Sciatic nerve (tissue), 2 donors: ENCODE results near the gene RPIA. TPM values are rescaled to one million over a fixed set of nuclear protein-coding genes. Genes with fewer than 3 reads are reported as not detected.
"Not testable (repeated sequence)": the region's sequence is repeated elsewhere in the genome, so short reads cannot be mapped to it uniquely, and the experiment has no call there.

Experiments used
- ATAC-seq: fragments of 200-7000 bp; cut with Tn5 transposase; one replicate; pipeline ENCODE4 v1.9.1; 2020; ENCODE audit warnings: mild to moderate bottlenecking, moderate library complexity
- DNase-seq: peaks from one replicate; pipeline ENCODE4 v3.0.0-alpha.2; 2020; ENCODE audit warnings: low spot score
- intact Hi-C: fragments of 100-400 bp; cut with DNase I; formaldehyde crosslinking; loops from one replicate; pipeline ENCODE4 v1.14.2; 2022
- total RNA-seq: library from RNA; stranded (reverse); fragmentation: NEBNext Ultra II Directional; extraction: Animal tissue kit (Norgen Biotek cat#: 25700); gene quantifications from one replicate; pipeline ENCODE4 v1.2.1, GENCODE V29; 2021
- donor health status: DM: no; HTN: no; CAD: no.
- donor health status: DM: no; HTN: no; CAD: no.

The RPIA gene
- total RNA-seq, 1 donor from 2014 or later: 12.3 TPM

- no peak for DNase-seq
- intact Hi-C loops: no loop called here
- ATAC-seq: no peak
Measured at GRCh38 chr2:88724643-88725332, 33.3 kb downstream of the RPIA start.

GRCh38 chr2:88729061-88729745 lies 37.7 kb downstream of the RPIA start:
- DNase-seq (no peak), ATAC-seq (no peak)
- intact Hi-C loops: no loop called here

DNA sequence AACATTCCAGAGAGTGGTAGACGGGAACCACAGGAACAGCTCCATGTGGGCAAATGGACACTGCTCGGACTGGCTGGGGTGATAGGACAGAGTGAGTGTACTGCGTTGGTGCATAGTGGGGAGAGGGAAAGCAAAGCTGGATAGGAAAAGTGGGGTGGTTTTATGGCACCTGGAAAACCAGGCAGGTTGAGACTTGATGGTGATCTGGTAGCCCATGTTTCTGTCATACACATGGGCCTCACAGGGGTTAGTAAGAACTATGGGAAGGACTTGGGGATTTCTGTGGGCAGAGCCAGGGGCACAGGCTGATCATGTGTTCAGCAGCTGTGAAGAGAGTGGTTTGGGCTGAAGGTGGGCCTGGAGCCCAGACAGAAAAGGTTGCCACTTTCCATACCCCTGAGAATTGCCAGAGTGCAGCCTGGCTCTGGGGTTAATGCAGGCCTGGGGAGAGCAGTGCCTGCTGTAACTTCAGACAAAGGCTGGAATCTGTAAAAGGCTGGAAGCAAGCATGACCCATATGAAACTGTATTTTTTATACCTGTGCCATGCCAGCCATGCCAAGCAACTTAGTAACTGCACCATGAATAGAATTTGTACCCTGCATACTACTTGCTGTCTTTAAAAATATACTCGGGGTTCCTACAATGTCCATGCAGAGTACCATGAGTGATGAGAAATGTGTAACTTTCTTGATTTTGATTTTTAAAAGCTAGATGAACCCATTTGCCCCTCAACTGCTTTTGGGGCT lies 41.9 kb downstream of the RPIA start:
- ATAC-seq: no peak
- intact Hi-C loops: no loop called here
- DNase-seq: no peak

DNA sequence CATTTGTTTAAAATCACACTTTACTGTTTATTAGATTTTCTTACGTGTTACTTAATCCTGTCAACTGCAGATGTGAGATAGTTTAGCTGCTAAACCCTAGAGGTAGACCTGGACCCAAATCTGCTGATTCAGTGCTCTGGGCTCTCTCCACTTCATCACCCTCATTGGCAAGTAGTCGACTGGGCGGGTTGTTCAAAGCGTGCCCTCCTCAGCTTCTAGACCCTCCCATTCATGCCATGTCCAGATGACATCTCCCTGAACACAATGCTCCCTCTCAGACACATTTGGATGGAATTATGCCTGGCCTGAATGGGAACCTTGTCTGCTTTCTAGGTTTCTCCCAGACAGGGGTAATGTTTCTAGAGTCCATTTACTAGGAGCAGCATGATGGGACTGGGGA lies 43.7 kb downstream of the RPIA start:
- ATAC-seq (no peak), DNase-seq (no peak)

GRCh38 chr2:88735853-88736252 lies 44.4 kb downstream of the RPIA start:
- DNase-seq: no peak
- no peak for ATAC-seq
- intact Hi-C loops: no loop called here

More for the DNA sequence above, 43.7 kb downstream of the RPIA start:
- intact Hi-C loops: no loop called here

DNA sequence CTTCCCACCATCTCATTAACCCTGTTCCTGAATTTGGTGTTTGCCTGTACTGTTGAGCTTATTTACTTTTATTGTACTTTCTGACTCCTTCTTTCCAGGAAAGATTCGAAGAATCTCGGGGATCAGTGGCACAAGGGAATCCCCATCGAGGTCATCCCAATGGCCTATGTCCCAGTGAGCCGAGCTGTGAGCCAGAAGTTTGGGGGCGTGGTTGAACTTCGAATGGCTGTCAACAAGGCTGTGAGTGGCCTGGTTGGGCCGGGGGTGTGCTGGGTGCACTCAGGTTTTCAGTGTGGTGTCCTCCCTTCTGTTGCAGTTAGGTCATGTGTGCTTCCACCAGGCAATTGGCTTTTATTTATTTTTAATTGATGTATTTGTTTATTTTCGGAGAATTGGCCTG lies 45.0 kb downstream of the RPIA start:
- DNase-seq (no peak), ATAC-seq (no peak)
- intact Hi-C loops: no loop called here

GRCh38 chr2:88737385-88737784 lies 45.9 kb downstream of the RPIA start:
- DNase-seq: no peak
- intact Hi-C loops: no loop called here
- ATAC-seq: no peak

- no peak for DNase-seq
- intact Hi-C loops: no loop called here
- no peak for ATAC-seq
Measured at GRCh38 chr2:88738271-88738670, 46.8 kb downstream of the RPIA start.

GRCh38 chr2:88739985-88740600 lies 48.6 kb downstream of the RPIA start:
- intact Hi-C loops: no loop called here
- peak; percentile 80 for DNase-seq
- peak; percentile 76 for ATAC-seq

- DNase-seq (no peak), ATAC-seq (no peak)
- intact Hi-C loops: no loop called here
Measured at GRCh38 chr2:88746929-88747490, 55.5 kb downstream of the RPIA start.

DNA sequence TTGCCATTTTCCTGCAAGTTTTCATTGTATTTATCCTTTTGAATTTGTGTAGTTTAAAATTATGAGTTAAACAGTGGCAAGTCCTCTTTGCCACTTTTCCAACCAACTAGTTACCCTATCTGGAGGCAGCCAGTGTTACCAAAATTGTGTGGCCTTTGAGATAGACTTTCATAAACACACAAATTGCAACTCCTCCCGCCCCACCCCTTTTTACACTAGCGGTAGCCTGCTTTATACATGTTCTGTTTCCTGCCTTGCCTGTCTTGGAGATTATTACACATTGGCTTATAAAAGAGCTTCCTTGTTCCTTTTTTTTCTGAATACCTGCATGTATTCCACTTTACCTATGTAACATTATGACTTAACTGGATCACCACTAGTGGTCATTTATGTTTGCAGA lies 56.5 kb downstream of the RPIA start:
- intact Hi-C loops: no loop called here
- DNase-seq: no peak
- ATAC-seq: no peak

- DNase-seq: no peak
- no peak for ATAC-seq
- intact Hi-C loops: no loop called here
Measured at GRCh38 chr2:88751768-88752167, 60.3 kb downstream of the RPIA start.

DNA sequence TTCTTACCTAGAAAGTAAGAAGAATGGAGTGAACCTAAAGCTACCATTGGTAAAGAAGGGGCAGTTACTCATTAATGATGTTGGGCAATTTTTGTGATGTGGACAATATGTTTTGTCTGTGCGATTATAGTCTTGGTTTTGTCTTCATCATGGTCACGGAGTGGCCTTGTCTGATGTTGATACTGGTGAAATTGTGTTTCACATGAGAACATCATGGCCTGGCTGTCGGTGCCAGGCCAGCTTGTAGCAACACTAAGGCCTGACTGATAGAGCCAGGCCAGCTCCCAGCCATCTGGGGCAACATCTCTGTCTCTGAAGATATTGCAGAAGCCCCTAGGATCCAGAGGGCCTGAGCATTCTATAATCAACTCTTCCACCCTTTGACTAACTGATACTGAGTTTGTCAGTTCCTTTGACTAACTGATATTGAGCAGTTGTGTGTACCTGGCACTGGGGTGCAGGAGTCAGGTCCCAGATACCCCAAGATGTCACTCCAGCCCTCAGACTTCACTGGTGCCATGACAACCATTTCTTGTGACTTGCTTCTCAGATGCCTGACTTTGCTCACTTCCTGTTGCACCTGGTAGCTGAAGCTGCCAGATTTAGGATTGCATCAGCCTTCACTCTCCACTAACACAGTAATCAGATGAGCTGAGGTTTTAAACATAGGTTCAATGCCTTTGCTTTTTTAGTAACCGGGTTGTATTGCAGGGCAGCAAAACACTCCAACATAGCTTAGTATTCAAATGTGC lies 62.5 kb downstream of the RPIA start:
- intact Hi-C loops: no loop called here
- ATAC-seq (no peak), DNase-seq (no peak)

DNA sequence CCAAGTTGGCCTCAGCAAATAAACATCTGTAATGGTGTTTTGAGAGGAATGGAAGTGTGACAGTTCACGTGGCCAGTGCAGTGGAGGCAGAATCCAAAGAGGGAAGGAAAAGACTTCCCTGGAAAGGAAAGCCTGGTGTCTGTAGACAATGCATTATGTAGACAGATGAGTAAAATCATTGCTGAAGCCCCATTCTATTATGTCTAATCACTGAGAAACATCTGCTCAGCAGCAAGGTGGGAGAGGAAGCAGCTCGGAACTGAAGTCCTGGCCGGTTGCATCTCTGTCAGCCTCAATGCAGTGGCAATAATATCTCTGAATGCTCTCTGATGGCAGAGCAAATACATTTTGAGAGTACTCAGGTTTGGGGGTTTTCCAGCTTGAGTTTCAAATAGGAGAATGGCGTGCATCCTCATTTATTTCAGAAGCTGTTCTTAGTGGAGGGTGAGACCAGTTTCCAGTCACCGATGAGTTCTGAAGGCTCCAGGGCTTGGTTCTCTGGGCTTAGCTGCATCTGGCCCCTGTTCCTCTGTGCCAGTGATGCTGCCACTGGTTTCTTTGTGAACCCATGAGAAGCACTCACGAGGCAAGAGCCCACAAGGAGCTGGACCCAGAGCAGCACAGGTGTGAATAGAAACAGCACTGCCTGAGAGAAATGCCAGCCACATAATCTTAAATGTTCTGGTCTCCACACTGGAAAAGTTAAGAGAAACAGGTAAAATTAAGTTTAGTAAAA lies 63.3 kb downstream of the RPIA start:
- ATAC-seq: no peak
- intact Hi-C loops: no loop called here

GRCh38 chr2:88755836-88756235 lies 64.4 kb downstream of the RPIA start:
- no peak for ATAC-seq
- intact Hi-C loops: no loop called here
- no peak for DNase-seq

More for the DNA sequence above, 63.3 kb downstream of the RPIA start:
- DNase-seq: no peak

DNA sequence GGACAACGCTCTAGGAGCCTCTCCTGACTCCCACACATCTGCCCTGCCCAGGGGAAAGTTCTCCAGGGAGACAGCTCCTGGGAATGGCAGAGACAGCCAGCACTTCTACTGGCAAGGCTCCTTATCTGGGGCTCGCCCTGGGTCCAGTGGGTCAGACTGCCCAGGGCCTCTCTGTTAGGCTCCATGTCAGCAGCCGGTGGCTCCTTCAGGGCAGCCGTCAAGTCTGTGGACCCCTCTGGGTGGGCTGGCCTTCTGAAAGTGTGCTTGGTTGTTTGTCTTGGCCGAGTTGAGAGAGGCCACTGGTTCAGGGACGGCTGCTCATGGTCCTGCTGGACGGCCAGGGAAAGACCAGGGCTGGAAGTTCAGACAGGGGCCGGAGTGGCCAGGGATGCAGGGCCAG lies 65.6 kb downstream of the RPIA start:
- DNase-seq (no peak), ATAC-seq (no peak)
- intact Hi-C loops: no loop called here

GRCh38 chr2:88758702-88759101 lies 67.2 kb downstream of the RPIA start:
- ATAC-seq, intact Hi-C loops, DNase-seq: not testable (repeated sequence)
